Kidney (tissue), 14 donors: ENCODE results near the gene METTL18. TPM values are rescaled to one million over a fixed set of nuclear protein-coding genes. Genes with fewer than 3 reads are reported as not detected.

Experiments
- DNase-seq, 5 donors: peaks; one replicate each; pipeline ENCODE4 v3.0.0-alpha.2; 2013 to 2020
- FAIRE-seq: peaks from 2 replicates; lab custom pipeline; 2012; peaks lifted over from hg19 to GRCh38; lab: Jason Lieb, UNC
- H3K27ac ChIP-seq, 2 donors: one replicate each; pipeline ENCODE4 v1.7.0; 2013; ENCODE audit warnings: low read depth in 2 of 2, low read length in 2 of 2, inconsistent platforms in 1 of 2
- H3K27me3 ChIP-seq: one replicate; pipeline ENCODE4 v1.7.1; 2013; ENCODE audit warnings: low read length, inconsistent platforms; ENCODE audit not compliant: control insufficient read depth, insufficient read depth
- H3K36me3 ChIP-seq, 3 donors: one replicate each; pipeline versions ENCODE4 v1.7.0 to v1.7.1; 2013; ENCODE audit warnings: low read length in 3 of 3, control low read depth in 1 of 3, inconsistent platforms in 1 of 3; ENCODE audit not compliant: insufficient read depth in 3 of 3, control insufficient read depth in 2 of 3
- H3K4me1 ChIP-seq, 3 donors: one replicate each; pipeline versions ENCODE4 v1.7.0 to v1.7.1; 2013; ENCODE audit warnings: low read length in 3 of 3, inconsistent platforms in 1 of 3, low read depth in 1 of 3; ENCODE audit not compliant: control insufficient read depth in 2 of 3, insufficient read depth in 2 of 3
- H3K4me3 ChIP-seq, 3 donors: one replicate each; pipeline versions ENCODE4 v1.7.0 to v1.8.1; 2013; ENCODE audit warnings: low read length in 3 of 3, control low read depth in 1 of 3, inconsistent platforms in 1 of 3
- H3K9ac ChIP-seq, 3 donors: one replicate each; pipeline versions ENCODE4 v1.7.0 to v1.7.1; 2013; ENCODE audit warnings: low read length in 3 of 3, control low read depth in 1 of 3, inconsistent platforms in 1 of 3
- H3K9me3 ChIP-seq, 3 donors: one replicate each; pipeline versions ENCODE4 v1.7.0 to v1.7.1; 2013; ENCODE audit warnings: low read length in 3 of 3, control low read depth in 1 of 3, inconsistent platforms in 1 of 3; ENCODE audit not compliant: control insufficient read depth in 2 of 3, insufficient read depth in 1 of 3
- CTCF ChIP-seq: IDR thresholded peaks from 3 replicates; pipeline ENCODE4 v1.5.1; 2012; ENCODE audit warnings: mild to moderate bottlenecking, moderate library complexity, borderline replicate concordance; ENCODE audit not compliant: insufficient read depth; ENCODE audit errors: extremely low read depth
- intact Hi-C: fragments of 100-400 bp; cut with DNase I; formaldehyde crosslinking; loops from one replicate; pipeline ENCODE4 v1.11.1; 2022
- polyA plus RNA-seq: library from polyadenylated mRNA; stranded (reverse); fragments of 350-450 nt; fragmentation: Illumina TruSeq; extraction: RNeasy Lipid Tissue Mini Kit (QIAGEN cat#74804); gene quantifications from one replicate; pipeline ENCODE4 v1.2.3, GENCODE V29; 2014; ENCODE audit warnings: low read depth, low replicate concordance; ENCODE audit not compliant: insufficient read depth
- total RNA-seq: library from RNA; stranded (reverse); fragmentation: NEBNext Ultra II Directional; extraction: Animal tissue kit (Norgen Biotek cat#: 25700); gene quantifications from one replicate; pipeline ENCODE4 v1.2.1, GENCODE V29; 2021
- donor health status: control.
- donor health status: control.
- donor health status: control.
- donor health status: control.
- donor health status: control.
- donor health status: DM: yes; HTN: yes; CAD: no.
- donor health status: Normal renal cell carcinoma (clear cell type).

Gene METTL18
- total and polyA plus RNA-seq, 2 donors from 2014 or later, result 8.5 to 8.7 TPM

- TF ChIP-seq CTCF, result no peak
- no peaks in the 10 kb centered on the region for H3K36me3 ChIP-seq
- no peak overlapping the region for H3K27ac ChIP-seq
- no peak for FAIRE-seq
- intact Hi-C loops, result no loop called here
- H3K4me1 ChIP-seq, result no peaks in the 10 kb centered on the region
- DNase-seq, result no peak
- H3K4me3 ChIP-seq, result no peak overlapping the region
- H3K9ac ChIP-seq, result no peak overlapping the region
- no peaks in the 10 kb centered on the region for H3K27me3 ChIP-seq
- H3K9me3 ChIP-seq, result no peaks in the 10 kb centered on the region
Observed at GRCh38 chr1:169759038-169759437, 35.7 kb downstream of the METTL18 start.

GRCh38 chr1:169753549-169753948, 41.2 kb downstream of the METTL18 start:
- no peak overlapping the region for H3K9ac ChIP-seq
- no peak overlapping the region for H3K4me3 ChIP-seq
- H3K27me3 ChIP-seq, result no peaks in the 10 kb centered on the region
- no peak for TF ChIP-seq CTCF
- DNase-seq (no peak), FAIRE-seq (no peak)
- H3K9me3 ChIP-seq, result no peaks in the 10 kb centered on the region
- H3K4me1 ChIP-seq, result no peaks in the 10 kb centered on the region
- H3K27ac ChIP-seq, result no peak overlapping the region
- intact Hi-C loops, result no loop called here
- no peaks in the 10 kb centered on the region for H3K36me3 ChIP-seq

GRCh38 chr1:169750041-169750440, 44.7 kb downstream of the METTL18 start:
- DNase-seq, result no peak
- no peaks in the 10 kb centered on the region for H3K36me3 ChIP-seq
- H3K4me1 ChIP-seq, result no peaks in the 10 kb centered on the region
- no peaks in the 10 kb centered on the region for H3K27me3 ChIP-seq
- H3K27ac ChIP-seq, result no peak overlapping the region
- FAIRE-seq, result no peak
- no peak overlapping the region for H3K4me3 ChIP-seq
- no peak for TF ChIP-seq CTCF
- no peak overlapping the region for H3K9ac ChIP-seq
- no peaks in the 10 kb centered on the region for H3K9me3 ChIP-seq
- intact Hi-C loops, result no loop called here

- no peak for FAIRE-seq
Observed at GRCh38 chr1:169746550-169746949, 48.2 kb downstream of the METTL18 start.

More at GRCh38 chr1:169746550-169746949, 48.2 kb downstream of the METTL18 start:
- Histone ChIP-seq H3K4me3 (no peak overlapping the region), H3K9ac (no peak overlapping the region), H3K9me3 (no peaks in the 10 kb centered on the region), H3K36me3 (no peaks in the 10 kb centered on the region), H3K4me1 (no peaks in the 10 kb centered on the region), H3K27ac (no peak overlapping the region), H3K27me3 (no peaks in the 10 kb centered on the region)
- no peak for DNase-seq
- intact Hi-C loops, result no loop called here
- no peak for TF ChIP-seq CTCF
